HCT116 (cell line): Measurements from ENCODE around the gene TAF4B.

Experiments used
- CBX3 ChIP-seq: IDR thresholded peaks from 2 replicates; pipeline ENCODE4 v1.6.1; 2012; ENCODE audit warnings: low read depth
- CEBPB ChIP-seq: IDR thresholded peaks from 2 replicates; pipeline ENCODE4 v1.6.1; 2012; ENCODE audit warnings: low read depth
- EZH2 ChIP-seq: fragments of 200-600 bp; sonication (generic); IDR thresholded peaks from 2 replicates; pipeline ENCODE4 v1.6.1; 2017; ENCODE audit warnings: antibody characterized with exemption, mixed run types
- EZH2phosphoT487 ChIP-seq: fragments of 200-600 bp; IDR thresholded peaks from 2 replicates; pipeline ENCODE4 v1.6.1; 2018; ENCODE audit warnings: antibody characterized with exemption, borderline replicate concordance
- POLR2A ChIP-seq: IDR thresholded peaks from 2 replicates; pipeline ENCODE4 v1.7.0; 2011; ENCODE audit warnings: borderline replicate concordance; ENCODE audit not compliant: insufficient read depth, insufficient read length; ENCODE audit errors: extremely low read depth
- POLR2AphosphoS5 ChIP-seq: IDR thresholded peaks from 2 replicates; pipeline ENCODE4 v1.6.1; 2011; ENCODE audit warnings: mild to moderate bottlenecking, low read depth, low read length, moderate library complexity
- RAD21 ChIP-seq: IDR thresholded peaks from 2 replicates; pipeline ENCODE4 v1.6.1; 2012; ENCODE audit warnings: low read depth, mild to moderate bottlenecking
- REST ChIP-seq: IDR thresholded peaks from 2 replicates; pipeline ENCODE4 v1.6.1; 2012; ENCODE audit warnings: low read depth
- TF ChIP-seq, protein P1 (sequence below), 3 experiments: fragments of 200-600 bp in 1 of 3; sonication (generic) in 1 of 3; IDR thresholded peaks in 2 of 3; conservative IDR thresholded peaks in 1 of 3; 2 replicates each; pipeline ENCODE4 v1.5.1; 2012 to 2017; ENCODE audit warnings: low read depth in 2 of 3, low read length in 2 of 3, antibody characterized with exemption in 1 of 3, borderline replicate concordance in 1 of 3, control low read depth in 1 of 3, mild to moderate bottlenecking in 1 of 3, mixed read lengths in 1 of 3, mixed run types in 1 of 3, moderate library complexity in 1 of 3; ENCODE audit not compliant: insufficient read depth in 1 of 3

- TF ChIP-seq, protein P1, sequence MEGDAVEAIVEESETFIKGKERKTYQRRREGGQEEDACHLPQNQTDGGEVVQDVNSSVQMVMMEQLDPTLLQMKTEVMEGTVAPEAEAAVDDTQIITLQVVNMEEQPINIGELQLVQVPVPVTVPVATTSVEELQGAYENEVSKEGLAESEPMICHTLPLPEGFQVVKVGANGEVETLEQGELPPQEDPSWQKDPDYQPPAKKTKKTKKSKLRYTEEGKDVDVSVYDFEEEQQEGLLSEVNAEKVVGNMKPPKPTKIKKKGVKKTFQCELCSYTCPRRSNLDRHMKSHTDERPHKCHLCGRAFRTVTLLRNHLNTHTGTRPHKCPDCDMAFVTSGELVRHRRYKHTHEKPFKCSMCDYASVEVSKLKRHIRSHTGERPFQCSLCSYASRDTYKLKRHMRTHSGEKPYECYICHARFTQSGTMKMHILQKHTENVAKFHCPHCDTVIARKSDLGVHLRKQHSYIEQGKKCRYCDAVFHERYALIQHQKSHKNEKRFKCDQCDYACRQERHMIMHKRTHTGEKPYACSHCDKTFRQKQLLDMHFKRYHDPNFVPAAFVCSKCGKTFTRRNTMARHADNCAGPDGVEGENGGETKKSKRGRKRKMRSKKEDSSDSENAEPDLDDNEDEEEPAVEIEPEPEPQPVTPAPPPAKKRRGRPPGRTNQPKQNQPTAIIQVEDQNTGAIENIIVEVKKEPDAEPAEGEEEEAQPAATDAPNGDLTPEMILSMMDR (IDR thresholded peaks at IDR 0.05 in 2 of 3, conservative IDR thresholded peaks at IDR 0.05 in 1 of 3; ENCODE audit: borderline replicate concordance in 1 of 3, insufficient read depth in 1 of 3, low read depth in 2 of 3, low read length in 2 of 3), result no peak
- TF ChIP-seq EZH2 (no peak), RAD21 (no peak), EZH2phosphoT487 (no peak), CBX3 (no peak), POLR2AphosphoS5 (no peak), POLR2A (no peak), CEBPB (no peak), REST (no peak)
These were observed 100.8 kb downstream of the TAF4B start for GRCh38 chr18:26327062-26327461.
